ENCODE measurements around the gene CHMP4B.

DNA sequence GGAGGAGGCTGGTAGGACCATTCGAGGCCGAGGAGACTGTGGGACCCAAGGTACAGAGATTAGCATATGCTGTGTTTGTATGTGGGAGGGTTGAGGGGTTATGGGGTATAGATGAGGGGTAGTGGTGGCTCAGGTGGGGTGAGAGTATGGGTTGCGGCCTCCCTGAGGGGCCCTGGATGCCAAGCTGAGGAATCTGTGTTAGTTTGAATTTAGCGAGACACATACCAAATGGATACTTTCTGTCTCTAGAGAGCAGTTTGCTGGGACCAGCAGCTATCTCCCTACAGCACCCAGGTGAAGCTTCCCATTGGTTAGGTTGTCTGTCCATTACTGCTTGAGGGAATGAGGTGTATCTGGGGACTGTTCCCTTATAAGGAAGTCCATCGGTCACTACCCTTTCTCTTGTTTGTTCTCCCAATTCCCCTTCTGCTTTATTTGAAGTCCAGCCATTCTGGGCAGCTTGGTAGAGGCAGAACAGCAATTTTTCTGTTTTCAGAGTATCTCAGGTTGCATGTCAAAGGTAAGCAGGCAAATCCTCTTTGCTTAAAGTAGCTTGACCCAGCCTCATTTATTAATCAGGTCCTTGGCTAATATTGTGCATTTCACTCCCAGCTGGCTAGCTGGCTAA, 15.2 kb downstream of the CHMP4B start:
- TF ChIP-seq POLR2A (IDR thresholded peaks at IDR 0.05) (no peak), CTCF (IDR thresholded peaks at IDR 0.05) (no peak)
